SKM-1 (cell line): Measurements from ENCODE around the gene HOXB5.

ENCODE experiments used
- DNase-seq: peaks from one replicate; lab custom pipeline; 2025; ENCODE audit not compliant: unreplicated experiment; lab: John Stamatoyannopoulos, UW

HOXB5 gene

DNA sequence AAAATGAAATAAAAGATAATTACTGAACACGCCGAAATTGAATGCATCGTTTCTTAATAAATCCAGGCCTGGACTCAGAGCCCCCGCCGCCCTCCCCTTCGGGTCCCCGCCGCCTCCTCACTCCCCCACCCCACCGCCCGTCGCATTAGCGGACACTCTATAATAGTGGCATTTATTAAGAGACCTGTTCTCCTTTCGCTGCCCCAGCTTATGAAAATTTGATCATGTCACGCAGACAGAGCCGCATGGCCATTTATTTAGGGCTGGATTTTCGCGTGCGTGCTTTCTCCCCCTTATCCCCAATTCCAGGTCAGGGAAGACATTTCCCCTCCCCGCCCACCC, 42.4 kb downstream of the HOXB5 start:
- DNase-seq, result no peak

DNA sequence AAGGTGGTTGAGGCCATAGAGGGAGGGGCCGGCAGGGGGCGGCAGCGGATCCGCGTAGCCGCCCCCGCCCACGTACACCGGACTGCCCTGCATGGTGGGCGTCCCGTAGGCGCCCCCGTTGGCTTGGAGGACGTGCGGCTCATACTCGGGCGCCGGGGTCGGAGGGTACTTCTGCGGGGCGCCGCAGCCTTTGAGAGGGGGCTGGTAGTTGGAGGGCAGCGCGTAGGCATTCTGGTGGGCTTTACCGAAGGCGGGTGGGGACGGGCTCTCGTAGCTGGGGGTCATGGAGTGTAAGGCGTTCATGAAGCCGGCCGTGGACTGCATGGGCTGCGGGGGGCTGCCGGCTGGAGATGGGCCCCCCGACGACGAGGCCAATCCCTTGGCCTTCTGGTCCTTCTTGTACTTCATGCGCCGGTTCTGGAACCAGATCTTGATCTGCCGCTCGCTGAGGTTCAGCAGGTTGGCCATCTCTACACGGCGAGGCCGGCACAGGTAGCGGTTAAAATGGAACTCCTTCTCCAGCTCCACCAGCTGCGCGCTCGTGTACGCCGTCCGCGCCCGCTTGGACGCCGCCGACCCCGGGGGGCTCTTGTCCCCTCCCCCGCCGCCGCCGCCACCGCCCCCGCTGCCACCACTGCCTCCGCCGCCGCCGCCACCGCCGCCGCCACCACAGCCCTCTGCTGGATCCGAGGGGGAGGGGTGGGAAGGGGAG, 42.9 kb downstream of the HOXB5 start:
- DNase-seq, result no peak

DNA sequence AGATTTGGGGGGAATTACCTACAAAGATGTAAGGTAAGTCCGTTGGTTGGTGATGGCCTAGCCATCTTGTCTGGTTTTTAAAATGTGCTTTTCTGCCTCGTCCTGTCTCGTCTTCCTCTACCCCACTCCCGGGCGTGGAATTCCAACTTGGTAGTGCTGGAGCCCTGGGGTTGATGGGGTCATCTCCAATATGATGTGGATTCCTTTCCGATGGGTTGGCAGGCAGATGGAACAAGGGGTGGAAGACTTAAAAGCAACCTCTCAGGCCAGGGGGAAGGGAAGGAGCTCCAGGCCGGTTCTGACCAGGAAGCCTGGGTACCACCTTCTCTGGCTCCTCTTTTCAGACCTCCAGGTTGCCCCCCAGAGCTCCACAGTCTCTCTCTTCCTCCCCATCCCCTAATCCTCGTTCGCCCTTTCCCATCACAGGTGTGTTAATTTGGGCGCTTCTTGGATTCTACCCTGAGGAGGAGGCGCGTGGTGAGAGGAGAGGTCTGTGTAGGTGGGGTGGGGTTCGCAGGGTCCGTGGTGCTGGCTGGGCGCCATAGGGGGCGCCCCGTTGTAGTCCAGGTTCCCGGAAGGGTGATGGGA, 43.6 kb downstream of the HOXB5 start:
- DNase-seq, result no peak

- DNase-seq, result no peak
These were observed 44.3 kb downstream of the HOXB5 start for GRCh38 chr17:48549281-48549630.

- DNase-seq, result no peak
These were observed 44.9 kb downstream of the HOXB5 start for GRCh38 chr17:48548523-48549280.

DNA sequence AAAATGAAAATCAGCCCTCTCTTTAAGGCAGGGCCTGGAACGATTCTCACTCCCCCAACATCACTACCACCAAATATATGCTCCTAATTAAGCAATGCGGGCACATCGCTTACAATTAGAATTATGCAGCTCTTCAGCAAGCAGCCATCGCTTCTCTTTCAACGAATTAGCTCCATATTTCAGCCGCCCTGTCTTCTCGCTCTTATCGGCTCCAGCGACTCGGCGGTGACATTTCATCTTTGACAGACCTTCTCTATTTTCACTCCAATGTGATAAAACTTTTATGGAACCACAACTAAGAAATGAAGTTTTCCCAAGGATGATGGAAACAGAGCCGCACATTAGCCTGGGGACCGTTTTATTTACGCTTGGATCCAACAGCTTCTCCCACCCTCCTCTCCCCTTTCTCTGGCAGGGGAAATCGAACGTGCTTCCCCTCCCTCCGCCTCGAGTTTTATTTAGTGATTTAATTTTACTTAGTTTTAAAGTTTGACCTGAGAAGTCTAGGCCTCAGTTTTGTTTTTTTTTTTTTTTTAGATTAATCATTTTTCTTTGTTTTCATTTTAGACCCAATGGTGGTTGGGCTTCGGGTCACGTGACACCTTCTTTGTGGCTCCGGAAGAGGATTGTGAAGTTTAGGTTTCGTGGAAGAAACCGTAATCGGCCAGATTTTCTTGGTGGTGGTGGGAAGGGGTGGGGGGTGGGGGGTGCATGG, 45.6 kb downstream of the HOXB5 start:
- DNase-seq, result no peak

- DNase-seq, result no peak
These were observed 46.4 kb downstream of the HOXB5 start for GRCh38 chr17:48546924-48547807.

GRCh38 chr17:48546137-48546923, 47.2 kb downstream of the HOXB5 start:
- DNase-seq, result no peak

GRCh38 chr17:48545539-48545938, 48.0 kb downstream of the HOXB5 start:
- DNase-seq, result no peak

- DNase-seq, result no peak
These were observed 48.6 kb downstream of the HOXB5 start, which contains the start of gene HOXB2 for GRCh38 chr17:48545022-48545375. Gene HOXB2, minus strand, starts transcription at chr17:48545109. Its CDS starts 198 bp downstream, at chr17:48544911.

DNA sequence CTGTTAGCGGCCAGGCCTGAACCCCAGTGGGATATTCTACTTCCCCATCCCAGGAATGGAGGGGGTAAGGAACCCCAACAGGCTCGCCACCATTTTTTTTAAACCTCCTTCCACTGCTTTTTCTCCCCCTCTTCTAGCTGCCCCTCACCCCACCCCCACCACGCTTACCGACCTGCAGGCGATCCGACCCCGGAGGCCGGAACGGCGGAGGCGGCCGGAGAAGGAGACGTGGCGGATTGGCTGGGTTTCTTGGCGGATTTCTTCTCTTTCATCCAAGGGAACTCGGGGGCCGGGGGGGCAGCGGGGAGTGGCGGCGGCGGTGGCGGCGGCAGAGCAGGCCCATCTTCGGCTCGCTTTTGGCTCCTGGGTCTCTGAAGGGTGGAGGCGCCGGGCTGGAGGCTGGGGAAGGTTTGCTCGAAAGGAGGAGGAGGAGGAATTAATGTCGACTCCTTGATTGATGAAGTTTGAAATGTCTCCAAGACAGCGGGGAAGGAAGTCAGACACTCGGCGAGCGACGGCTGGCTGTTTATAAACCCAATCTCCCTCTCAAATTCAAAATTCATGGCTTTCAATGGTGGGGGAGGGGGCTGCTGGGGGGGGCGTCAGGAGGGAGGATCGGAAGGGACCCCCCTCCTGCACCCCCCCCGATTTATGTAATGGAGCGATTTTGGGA, 49.1 kb downstream of the HOXB5 start:
- no peak for DNase-seq

DNA sequence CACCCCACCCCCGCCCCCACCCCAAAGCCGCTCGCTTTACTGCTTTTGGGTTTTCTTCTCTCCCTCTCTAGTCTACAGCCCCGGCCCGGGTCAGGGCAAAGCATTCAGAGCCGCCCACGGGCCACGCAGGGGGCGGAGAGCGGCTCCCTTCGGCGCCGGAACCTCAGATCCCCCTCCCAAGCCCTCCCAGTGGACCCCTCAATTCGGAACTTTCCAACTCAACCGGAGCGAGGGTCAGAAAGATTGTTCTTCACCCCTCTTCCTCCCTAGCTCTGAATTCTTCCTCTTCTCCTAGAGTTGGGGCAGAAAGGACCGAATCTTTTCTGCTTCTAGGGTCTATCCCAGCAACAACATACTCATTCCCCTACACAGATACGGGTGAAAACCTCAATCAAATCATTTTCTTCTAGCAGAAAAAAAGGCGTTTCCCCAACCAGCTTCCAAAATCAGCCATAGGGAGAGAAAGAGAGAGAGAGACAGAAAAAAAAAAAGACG, 49.7 kb downstream of the HOXB5 start:
- no peak for DNase-seq

- no peak for DNase-seq
These were observed 50.3 kb downstream of the HOXB5 start for GRCh38 chr17:48543107-48543853.

- DNase-seq, result no peak
These were observed 50.9 kb downstream of the HOXB5 start for GRCh38 chr17:48542698-48543106.

GRCh38 chr17:48542114-48542656, 51.4 kb downstream of the HOXB5 start:
- DNase-seq, result no peak

DNA sequence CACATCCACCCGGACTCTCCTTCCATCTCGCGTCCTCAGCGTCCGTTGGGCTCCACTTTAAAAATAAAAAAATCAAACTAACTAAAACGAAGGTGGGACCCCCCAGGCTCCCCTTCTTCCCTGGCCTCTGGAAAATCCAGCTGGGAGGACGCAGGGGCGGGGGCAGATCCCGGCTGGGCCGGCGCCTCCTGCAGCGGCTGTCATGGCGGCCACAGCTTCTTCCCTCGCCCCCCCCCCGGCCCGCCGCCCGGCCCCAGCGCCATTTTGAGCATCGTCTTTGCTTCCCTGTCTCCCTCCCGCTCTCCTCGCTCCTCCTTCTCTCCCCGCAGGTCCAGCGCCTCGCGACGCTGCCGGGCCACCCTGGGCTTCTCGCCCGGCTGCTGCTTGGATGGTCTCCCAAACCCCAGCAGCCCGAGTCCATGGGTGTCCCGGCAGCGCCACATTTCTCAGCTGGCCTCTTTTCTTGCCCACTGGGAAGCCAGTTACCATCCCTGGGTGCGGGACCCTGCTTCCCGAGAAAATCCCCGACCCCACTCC, 51.9 kb downstream of the HOXB5 start:
- DNase-seq, result no peak
